ENCODE measurements around the gene FOXP1. TPM values are rescaled to one million over a fixed set of nuclear protein-coding genes. Genes with fewer than 3 reads are reported as not detected.

FOXP1 gene
- total RNA-seq, 1 donor from 2014 or later = 41.2 TPM

DNA sequence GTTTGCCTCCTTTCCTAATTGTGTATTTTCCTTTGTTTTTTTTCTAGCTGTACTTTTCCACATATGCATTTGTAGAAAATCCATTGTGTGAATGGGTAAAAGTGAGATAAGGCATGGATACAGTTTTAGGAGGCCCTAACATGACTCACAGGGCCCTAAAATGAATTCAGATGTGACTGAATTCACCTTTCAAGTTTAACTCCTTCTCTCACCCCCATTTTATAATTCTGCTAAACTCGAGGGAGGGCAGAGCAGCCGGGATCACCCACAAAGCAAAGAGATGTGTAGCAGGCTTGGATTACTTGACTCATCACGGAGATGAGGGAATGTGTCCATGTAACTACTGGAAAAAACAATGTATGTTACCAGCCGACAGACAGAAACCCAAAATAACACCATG lies 59.9 kb downstream of the FOXP1 start:
- H3K4me3 ChIP-seq = no peak overlapping the region
- no peak overlapping the region for H3K27ac ChIP-seq (replicated peaks)
- TF ChIP-seq, protein P1, sequence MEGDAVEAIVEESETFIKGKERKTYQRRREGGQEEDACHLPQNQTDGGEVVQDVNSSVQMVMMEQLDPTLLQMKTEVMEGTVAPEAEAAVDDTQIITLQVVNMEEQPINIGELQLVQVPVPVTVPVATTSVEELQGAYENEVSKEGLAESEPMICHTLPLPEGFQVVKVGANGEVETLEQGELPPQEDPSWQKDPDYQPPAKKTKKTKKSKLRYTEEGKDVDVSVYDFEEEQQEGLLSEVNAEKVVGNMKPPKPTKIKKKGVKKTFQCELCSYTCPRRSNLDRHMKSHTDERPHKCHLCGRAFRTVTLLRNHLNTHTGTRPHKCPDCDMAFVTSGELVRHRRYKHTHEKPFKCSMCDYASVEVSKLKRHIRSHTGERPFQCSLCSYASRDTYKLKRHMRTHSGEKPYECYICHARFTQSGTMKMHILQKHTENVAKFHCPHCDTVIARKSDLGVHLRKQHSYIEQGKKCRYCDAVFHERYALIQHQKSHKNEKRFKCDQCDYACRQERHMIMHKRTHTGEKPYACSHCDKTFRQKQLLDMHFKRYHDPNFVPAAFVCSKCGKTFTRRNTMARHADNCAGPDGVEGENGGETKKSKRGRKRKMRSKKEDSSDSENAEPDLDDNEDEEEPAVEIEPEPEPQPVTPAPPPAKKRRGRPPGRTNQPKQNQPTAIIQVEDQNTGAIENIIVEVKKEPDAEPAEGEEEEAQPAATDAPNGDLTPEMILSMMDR (IDR thresholded peaks at IDR 0.05; ENCODE audit: borderline replicate concordance) = no peak
- no peaks in the 10 kb centered on the region for H3K27me3 ChIP-seq (ENCODE audit: low read depth)
- H3K4me1 ChIP-seq = peaks cover 29% of the 10 kb centered on the region
- no peak for DNase-seq
- H3K36me3 ChIP-seq = no peaks in the 10 kb centered on the region
- intact Hi-C loops (cut with micrococcal nuclease) = no loop called here
- H3K9me3 ChIP-seq (replicated peaks) = no peaks in the 10 kb centered on the region

DNA sequence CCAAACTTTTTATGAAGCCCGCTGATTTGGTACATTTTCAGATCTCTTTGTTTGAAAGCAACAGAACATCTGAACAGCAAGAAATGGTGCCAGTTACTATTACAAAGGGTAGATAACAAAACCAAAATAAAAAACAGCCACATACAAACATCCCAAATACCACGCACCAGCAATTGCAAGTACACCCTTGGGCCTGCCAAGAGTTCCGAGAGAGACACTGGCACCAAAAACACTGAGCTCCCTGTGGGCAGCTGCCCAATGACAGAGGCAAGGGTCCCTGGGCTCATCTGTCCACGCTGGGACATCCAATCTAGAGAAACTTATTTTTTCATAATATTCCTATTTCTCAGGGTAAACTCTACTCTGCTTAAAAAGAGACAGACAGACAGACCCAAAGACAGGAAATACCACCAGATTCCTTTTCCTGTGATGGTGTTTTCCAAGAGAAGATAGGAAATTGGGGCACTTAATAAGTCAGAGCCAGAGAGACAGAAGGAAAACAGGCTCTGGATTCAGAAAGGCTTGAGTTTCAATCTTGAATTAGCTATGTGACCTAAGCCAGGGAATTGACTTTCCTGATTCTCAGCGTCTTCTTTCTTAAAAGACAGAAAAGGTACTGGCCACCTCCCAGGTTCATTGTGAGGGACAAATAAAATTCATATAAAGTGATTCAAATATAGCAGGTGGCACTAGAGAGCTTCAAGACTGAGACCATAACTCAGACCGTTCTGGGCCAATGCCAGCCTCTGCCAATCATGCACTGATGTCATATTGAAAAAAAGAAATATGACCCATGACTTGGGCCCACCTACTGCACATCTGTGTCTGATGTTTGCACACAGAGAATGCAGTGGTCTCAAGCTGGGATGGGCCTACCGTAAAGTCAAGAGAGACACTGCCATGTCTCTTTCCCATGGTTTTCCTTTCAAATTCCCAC lies 61.3 kb downstream of the FOXP1 start:
- TF ChIP-seq, protein P1 (IDR thresholded peaks at IDR 0.05; ENCODE audit: borderline replicate concordance) = no peak
- H3K27me3 ChIP-seq (ENCODE audit: low read depth) = no peaks in the 10 kb centered on the region
- H3K4me3 ChIP-seq = no peak overlapping the region
- H3K36me3 ChIP-seq = no peaks in the 10 kb centered on the region
- intact Hi-C loops (cut with micrococcal nuclease) = no loop called here
- no peak overlapping the region for H3K27ac ChIP-seq (replicated peaks)
- H3K4me1 ChIP-seq = peaks cover 29% of the 10 kb centered on the region
- no peaks in the 10 kb centered on the region for H3K9me3 ChIP-seq (replicated peaks)
- no peak for DNase-seq

DNA sequence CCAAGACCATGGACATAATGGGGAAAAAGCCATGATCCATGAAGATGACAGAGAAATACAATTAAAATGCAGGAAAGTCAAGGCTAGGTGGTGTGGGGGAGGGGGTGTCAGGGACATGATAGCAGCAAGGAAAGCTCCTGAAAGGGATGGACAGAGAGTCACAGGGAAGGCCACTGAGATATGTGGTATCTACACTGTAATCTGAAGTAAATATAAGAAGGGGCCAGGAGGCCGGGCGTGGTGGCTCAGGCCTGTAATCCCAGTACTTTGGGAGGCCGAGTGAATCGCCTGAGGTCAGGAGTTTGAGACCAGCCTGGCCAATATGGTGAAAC lies 62.5 kb downstream of the FOXP1 start:
- intact Hi-C loops (cut with micrococcal nuclease) = no loop called here
- H3K27ac ChIP-seq (replicated peaks) = no peak overlapping the region
- TF ChIP-seq, protein P1 (IDR thresholded peaks at IDR 0.05; ENCODE audit: borderline replicate concordance) = no peak
- no peak overlapping the region for H3K4me3 ChIP-seq
- H3K4me1 ChIP-seq = peaks cover 34% of the 10 kb centered on the region
- no peaks in the 10 kb centered on the region for H3K9me3 ChIP-seq (replicated peaks)
- H3K36me3 ChIP-seq = no peaks in the 10 kb centered on the region
- DNase-seq = no peak
- no peaks in the 10 kb centered on the region for H3K27me3 ChIP-seq (ENCODE audit: low read depth)

DNA sequence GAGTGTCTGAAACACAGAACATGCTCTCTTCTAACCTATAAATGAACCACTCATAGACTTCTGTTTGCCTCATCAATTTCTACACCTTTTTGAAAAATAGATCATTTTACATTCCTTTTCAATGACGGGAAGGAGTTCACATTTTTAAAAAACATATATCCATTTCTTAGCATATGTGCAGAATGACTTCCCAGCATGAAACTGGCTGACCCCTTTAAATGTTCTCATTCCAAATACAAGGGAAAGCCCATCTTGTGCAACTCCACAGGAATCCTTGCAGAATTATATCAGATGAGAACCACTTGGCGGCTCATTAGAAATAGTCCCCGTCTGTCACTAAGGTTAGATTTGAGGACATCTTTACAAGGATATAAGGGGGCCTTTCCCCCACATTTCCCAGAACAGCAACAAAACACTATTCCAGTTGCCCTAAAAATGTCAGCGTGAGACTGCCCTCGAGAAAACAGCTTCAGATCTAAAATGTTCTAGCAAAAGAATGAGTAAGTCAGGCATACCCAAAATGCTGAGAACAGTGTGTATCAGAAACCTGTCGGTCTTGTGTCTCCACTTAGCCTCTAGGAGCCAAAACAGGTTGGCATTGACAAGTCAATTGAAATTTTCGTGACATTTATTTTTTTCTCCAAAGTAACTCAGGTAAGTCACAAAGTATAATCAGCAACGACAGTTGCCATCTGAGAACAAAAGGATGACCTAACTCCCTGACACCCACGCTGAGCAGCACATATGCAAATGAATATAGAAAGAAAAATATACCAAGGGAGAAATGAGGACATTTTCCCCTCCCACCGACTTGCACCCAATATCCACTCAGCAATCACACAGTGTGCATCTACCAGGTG lies 63.1 kb downstream of the FOXP1 start:
- intact Hi-C loops (cut with micrococcal nuclease) = no loop called here
- H3K9me3 ChIP-seq (replicated peaks) = no peaks in the 10 kb centered on the region
- no peak for DNase-seq
- H3K4me3 ChIP-seq = no peak overlapping the region
- no peaks in the 10 kb centered on the region for H3K36me3 ChIP-seq
- H3K27me3 ChIP-seq (ENCODE audit: low read depth) = no peaks in the 10 kb centered on the region
- TF ChIP-seq, protein P1 (IDR thresholded peaks at IDR 0.05; ENCODE audit: borderline replicate concordance) = no peak
- H3K4me1 ChIP-seq = peaks cover 34% of the 10 kb centered on the region
- no peak overlapping the region for H3K27ac ChIP-seq (replicated peaks)

DNA sequence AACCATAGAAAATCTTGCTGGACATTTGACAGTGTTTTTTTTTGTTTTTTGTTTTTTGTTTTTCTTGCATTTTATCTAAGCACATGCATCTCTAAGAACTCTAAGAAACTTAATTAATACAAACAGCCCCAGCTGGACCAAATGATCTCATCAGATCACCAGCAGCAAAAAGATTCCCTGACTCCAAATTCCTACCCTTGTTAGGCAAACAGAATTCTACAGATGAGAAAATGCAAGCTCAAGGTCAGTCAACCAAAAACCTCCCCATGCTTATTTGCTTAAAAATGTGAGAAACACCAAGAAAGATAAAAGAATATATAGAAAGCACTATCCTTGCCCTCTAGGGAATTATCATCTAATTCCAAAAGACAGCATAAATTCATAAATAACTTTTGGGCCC lies 65.4 kb downstream of the FOXP1 start:
- intact Hi-C loops (cut with micrococcal nuclease) = no loop called here
- H3K27ac ChIP-seq (replicated peaks) = no peak overlapping the region

More for the DNA sequence above, 65.4 kb downstream of the FOXP1 start:
- no peak for DNase-seq
- no peaks in the 10 kb centered on the region for H3K36me3 ChIP-seq
- H3K27me3 ChIP-seq (ENCODE audit: low read depth) = no peaks in the 10 kb centered on the region
- TF ChIP-seq, protein P1 (IDR thresholded peaks at IDR 0.05; ENCODE audit: borderline replicate concordance) = no peak
- peaks cover 26% of the 10 kb centered on the region for H3K4me1 ChIP-seq
- H3K9me3 ChIP-seq (replicated peaks) = no peaks in the 10 kb centered on the region
- H3K4me3 ChIP-seq = no peak overlapping the region
